Glutamatergic neuron (in vitro differentiated cells): Measurements from ENCODE around the gene NELL2. TPM values are rescaled to one million over a fixed set of nuclear protein-coding genes. Genes with fewer than 3 reads are reported as not detected.
"Not testable (repeated sequence)": the region's sequence is repeated elsewhere in the genome, so short reads cannot be mapped to it uniquely, and the experiment has no call there.

Experiments used
- DNase-seq: peaks from one replicate; pipeline ENCODE4 v3.0.0; 2022
- H3K27ac Mint-ChIP-seq: one replicate; pipeline ENCODE4 v1.8.0; 2020; ENCODE audit warnings: mild to moderate bottlenecking, mixed read lengths, inconsistent platforms; ENCODE audit not compliant: unreplicated experiment
- H3K27me3 Mint-ChIP-seq: one replicate; pipeline ENCODE4 v1.8.0; 2020; ENCODE audit warnings: mild to moderate bottlenecking, moderate library complexity, mixed read lengths, inconsistent platforms; ENCODE audit not compliant: unreplicated experiment
- H3K36me3 Mint-ChIP-seq: one replicate; pipeline ENCODE4 v1.8.0; 2020; ENCODE audit warnings: mild to moderate bottlenecking, mixed read lengths, inconsistent platforms; ENCODE audit not compliant: unreplicated experiment
- H3K4me1 Mint-ChIP-seq: one replicate; pipeline ENCODE4 v1.8.0; 2020; ENCODE audit warnings: mild to moderate bottlenecking, low read depth, mixed read lengths, inconsistent platforms; ENCODE audit not compliant: unreplicated experiment
- H3K4me3 Mint-ChIP-seq: one replicate; pipeline ENCODE4 v1.8.0; 2020; ENCODE audit warnings: mild to moderate bottlenecking, mixed read lengths, inconsistent platforms; ENCODE audit not compliant: unreplicated experiment
- H3K9me3 Mint-ChIP-seq: one replicate; pipeline ENCODE4 v1.8.0; 2020; ENCODE audit warnings: mild to moderate bottlenecking, moderate library complexity, mixed read lengths, inconsistent platforms; ENCODE audit not compliant: unreplicated experiment
- total RNA-seq: library from RNA; stranded (reverse); fragmentation: NEBNext Ultra II Directional; extraction: Animal tissue kit (Norgen Biotek cat#: 25700); gene quantifications from one replicate; pipeline ENCODE4 v1.2.1, GENCODE V29; 2021; ENCODE audit not compliant: unreplicated experiment
- TF ChIP-seq, protein P1 (sequence below): fragments of 200-600 bp; sonication (generic); IDR thresholded peaks from one replicate; pipeline ENCODE4 v1.5.0; 2021; ENCODE audit not compliant: partially characterized antibody, unreplicated experiment

NELL2 gene
- total RNA-seq, 1 donor from 2014 or later, result 140 TPM

DNA sequence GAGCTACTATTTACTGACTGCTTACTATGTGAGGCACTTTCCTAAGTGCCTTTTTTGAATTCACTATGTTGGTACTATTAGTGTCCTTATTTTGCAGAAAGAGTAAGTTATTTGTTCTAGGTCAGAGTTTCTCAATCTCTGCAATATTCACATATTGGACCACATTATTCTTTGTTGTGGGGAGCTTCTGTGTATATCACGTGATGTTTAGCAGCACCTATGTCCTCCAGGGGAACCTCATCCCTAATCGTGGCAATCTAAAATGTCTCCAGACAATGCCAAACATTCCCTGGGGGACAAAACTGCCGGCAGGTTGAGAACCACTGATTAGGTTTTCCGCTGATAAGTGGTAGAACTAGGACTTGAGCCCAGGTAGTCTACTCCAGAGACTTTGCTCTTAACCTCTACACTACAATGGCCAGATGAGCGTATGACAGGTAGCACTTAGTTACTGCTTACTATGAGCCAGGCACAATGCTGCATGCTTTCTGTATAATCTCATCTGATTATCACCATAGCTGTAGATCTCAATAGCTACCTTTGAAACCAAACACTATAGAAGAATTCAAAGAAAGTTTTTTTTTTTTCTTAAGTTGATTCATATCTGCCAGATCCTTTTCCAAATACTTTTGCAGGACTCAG lies 38.9 kb downstream of the NELL2 start:
- H3K36me3 Mint-ChIP-seq, result no peaks in the 10 kb centered on the region
- no peak overlapping the region for H3K27ac Mint-ChIP-seq
- no peaks in the 10 kb centered on the region for H3K27me3 Mint-ChIP-seq
- H3K4me3 Mint-ChIP-seq, result no peak overlapping the region
- no peaks in the 10 kb centered on the region for H3K9me3 Mint-ChIP-seq
- TF ChIP-seq, protein P1, sequence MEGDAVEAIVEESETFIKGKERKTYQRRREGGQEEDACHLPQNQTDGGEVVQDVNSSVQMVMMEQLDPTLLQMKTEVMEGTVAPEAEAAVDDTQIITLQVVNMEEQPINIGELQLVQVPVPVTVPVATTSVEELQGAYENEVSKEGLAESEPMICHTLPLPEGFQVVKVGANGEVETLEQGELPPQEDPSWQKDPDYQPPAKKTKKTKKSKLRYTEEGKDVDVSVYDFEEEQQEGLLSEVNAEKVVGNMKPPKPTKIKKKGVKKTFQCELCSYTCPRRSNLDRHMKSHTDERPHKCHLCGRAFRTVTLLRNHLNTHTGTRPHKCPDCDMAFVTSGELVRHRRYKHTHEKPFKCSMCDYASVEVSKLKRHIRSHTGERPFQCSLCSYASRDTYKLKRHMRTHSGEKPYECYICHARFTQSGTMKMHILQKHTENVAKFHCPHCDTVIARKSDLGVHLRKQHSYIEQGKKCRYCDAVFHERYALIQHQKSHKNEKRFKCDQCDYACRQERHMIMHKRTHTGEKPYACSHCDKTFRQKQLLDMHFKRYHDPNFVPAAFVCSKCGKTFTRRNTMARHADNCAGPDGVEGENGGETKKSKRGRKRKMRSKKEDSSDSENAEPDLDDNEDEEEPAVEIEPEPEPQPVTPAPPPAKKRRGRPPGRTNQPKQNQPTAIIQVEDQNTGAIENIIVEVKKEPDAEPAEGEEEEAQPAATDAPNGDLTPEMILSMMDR, result no peak
- peaks cover 9% of the 10 kb centered on the region for H3K4me1 Mint-ChIP-seq
- no peak for DNase-seq

DNA sequence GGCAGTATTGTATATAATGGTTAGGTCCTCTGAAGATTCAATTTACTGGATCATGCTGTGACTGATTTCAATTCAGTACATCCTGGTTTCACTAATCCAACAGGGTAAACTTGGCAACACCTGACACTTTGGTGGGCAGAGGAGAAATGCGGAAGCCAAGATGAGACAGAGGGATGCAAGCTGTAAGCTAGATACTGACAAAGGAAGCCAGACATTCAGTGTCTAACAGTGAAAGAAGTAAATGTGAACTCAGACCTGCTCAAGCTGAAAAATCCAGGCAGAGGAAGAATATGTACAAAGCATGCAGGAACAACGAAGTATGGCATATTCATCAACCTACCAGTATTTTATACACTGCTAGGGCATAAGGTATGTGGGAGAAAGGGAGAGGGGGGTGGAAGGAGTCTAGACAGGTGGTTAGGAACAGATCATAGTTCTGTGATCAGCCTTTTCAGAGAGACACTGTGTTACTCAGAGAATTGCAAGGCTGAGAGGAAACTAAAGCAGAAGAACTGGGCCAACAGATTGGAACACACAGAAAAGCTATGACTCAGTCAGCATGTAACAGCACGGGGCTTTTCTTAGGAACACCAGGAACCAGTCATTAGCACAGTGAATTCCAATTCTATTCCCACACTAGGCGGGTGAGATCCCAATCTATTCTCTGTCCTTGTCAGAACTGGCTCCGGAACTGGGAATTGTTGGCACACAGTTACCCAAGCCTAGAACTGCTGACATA lies 40.3 kb downstream of the NELL2 start:
- no peak for DNase-seq
- H3K27ac Mint-ChIP-seq, result no peak overlapping the region
- H3K36me3 Mint-ChIP-seq, result no peaks in the 10 kb centered on the region
- H3K4me1 Mint-ChIP-seq, result peaks cover 11% of the 10 kb centered on the region
- H3K9me3 Mint-ChIP-seq, result no peaks in the 10 kb centered on the region
- TF ChIP-seq, protein P1, result no peak
- H3K27me3 Mint-ChIP-seq, result no peaks in the 10 kb centered on the region
- no peak overlapping the region for H3K4me3 Mint-ChIP-seq

DNA sequence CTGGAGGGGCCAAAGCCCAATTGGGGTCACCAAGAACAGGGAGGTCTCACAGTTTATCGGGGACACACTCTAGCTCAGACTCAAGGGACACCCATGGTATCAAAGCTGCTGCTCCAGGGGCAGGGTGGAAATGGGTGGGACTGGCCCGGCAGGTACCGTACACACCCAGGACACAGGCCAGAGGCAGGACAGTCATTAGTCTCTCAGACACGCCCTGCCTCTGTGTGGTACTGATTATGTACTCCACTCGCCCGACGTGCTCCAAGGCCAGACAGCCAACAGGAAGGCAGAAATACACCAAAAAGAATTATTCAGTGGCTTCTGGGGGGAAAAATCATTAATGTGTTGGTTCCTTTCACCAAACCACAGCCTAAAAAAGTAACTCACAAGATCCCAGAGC lies 41.1 kb downstream of the NELL2 start:
- H3K9me3 Mint-ChIP-seq, H3K27me3 Mint-ChIP-seq, H3K36me3 Mint-ChIP-seq, DNase-seq, H3K27ac Mint-ChIP-seq, H3K4me3 Mint-ChIP-seq: not testable (repeated sequence)
- peaks cover 12% of the 10 kb centered on the region for H3K4me1 Mint-ChIP-seq

DNA sequence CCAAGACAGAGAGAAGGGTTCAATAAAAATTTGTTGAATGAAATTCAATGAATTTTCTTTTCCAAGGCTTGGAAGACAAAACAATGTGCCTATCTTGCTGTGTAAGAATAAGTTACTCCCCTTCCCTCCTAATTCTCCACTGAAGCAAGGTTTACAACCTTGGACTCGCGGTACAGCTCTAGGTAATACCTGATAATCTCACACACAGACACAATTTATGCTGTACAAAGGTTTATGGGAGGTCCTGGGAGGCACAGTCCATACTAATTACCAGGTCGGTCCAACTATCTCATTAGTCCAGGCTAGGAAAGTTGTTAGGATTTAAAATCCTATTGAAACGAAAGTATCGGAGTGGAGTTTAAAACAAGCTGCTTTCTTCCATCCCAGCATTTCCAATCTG lies 42.6 kb downstream of the NELL2 start:
- H3K4me3 Mint-ChIP-seq, result no peak overlapping the region
- H3K9me3 Mint-ChIP-seq, result no peaks in the 10 kb centered on the region
- DNase-seq, result no peak
- H3K27me3 Mint-ChIP-seq, result no peaks in the 10 kb centered on the region
- TF ChIP-seq, protein P1, result no peak
- no peak overlapping the region for H3K27ac Mint-ChIP-seq
- no peaks in the 10 kb centered on the region for H3K36me3 Mint-ChIP-seq
- H3K4me1 Mint-ChIP-seq, result peaks cover 10% of the 10 kb centered on the region

DNA sequence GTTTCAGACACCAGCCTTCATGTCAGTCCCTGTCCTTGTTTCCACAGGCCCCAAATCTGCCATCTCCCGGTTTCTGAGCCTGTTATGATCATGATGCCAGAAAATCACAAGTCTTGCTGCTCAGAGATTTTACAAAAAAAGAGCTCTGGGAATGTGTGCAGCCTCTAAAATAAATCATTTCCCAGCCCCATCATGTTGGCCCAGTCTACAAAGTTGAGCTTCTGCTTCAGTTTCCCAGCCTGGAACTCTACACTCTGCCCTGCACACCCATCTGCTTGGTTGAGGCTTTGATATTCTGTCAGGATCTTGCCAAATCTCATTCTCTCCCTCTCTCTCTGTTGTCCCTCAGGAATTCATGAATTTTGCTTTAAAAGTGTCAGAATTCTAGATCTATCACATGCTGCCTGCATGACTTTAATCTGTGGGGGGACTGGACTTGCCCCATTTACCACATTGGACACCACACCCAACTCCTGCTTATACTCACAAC lies 45.5 kb downstream of the NELL2 start:
- no peaks in the 10 kb centered on the region for H3K36me3 Mint-ChIP-seq
- TF ChIP-seq, protein P1, result no peak
- H3K4me3 Mint-ChIP-seq, result no peak overlapping the region
- no peaks in the 10 kb centered on the region for H3K27me3 Mint-ChIP-seq
- H3K9me3 Mint-ChIP-seq, result no peaks in the 10 kb centered on the region
- no peak overlapping the region for H3K27ac Mint-ChIP-seq
- no peak for DNase-seq
- H3K4me1 Mint-ChIP-seq, result peaks cover 7% of the 10 kb centered on the region
